Mesendoderm (in vitro differentiated cells): ENCODE data around the gene ALK.
A peak's percentile ranks its signal among the peaks of the same experiment; 100 is the strongest.

Source experiments
- DNase-seq: peaks from one replicate; pipeline ENCODE4 v3.0.0; 2013
- H2AK5ac ChIP-seq: 2 replicates; pipeline ENCODE4 v1.6.1; 2013; ENCODE audit warnings: low read length, inconsistent platforms
- H2BK120ac ChIP-seq: 2 replicates; pipeline ENCODE4 v1.6.1; 2013; ENCODE audit warnings: low read depth, mild to moderate bottlenecking, low read length, moderate library complexity, mixed read lengths
- H2BK15ac ChIP-seq: replicated peaks from 2 replicates; pipeline ENCODE4 v1.6.1; 2013; ENCODE audit warnings: low read depth, mild to moderate bottlenecking, moderate library complexity
- H2BK5ac ChIP-seq: 2 replicates; pipeline ENCODE4 v1.6.1; 2013; ENCODE audit warnings: low read length, inconsistent platforms
- H3K18ac ChIP-seq: 2 replicates; pipeline ENCODE4 v1.6.1; 2013; ENCODE audit warnings: mild to moderate bottlenecking, low read length, mixed read lengths
- H3K23ac ChIP-seq: one replicate; pipeline ENCODE4 v1.6.1; 2013; ENCODE audit warnings: low read length
- H3K27ac ChIP-seq: 2 replicates; pipeline ENCODE4 v1.5.1; 2013; ENCODE audit warnings: low read depth, mild to moderate bottlenecking, inconsistent platforms, low read length, moderate library complexity
- H3K27me3 ChIP-seq: 2 replicates; pipeline ENCODE4 v1.6.1; 2013; ENCODE audit warnings: low read length, control low read depth, mild to moderate bottlenecking, inconsistent platforms; ENCODE audit not compliant: insufficient read depth, poor library complexity
- H3K36me3 ChIP-seq: 2 replicates; pipeline ENCODE4 v1.6.1; 2013; ENCODE audit warnings: low read length, inconsistent platforms; ENCODE audit not compliant: control insufficient read depth, insufficient read depth
- H3K4ac ChIP-seq: one replicate; pipeline ENCODE4 v1.6.1; 2013; ENCODE audit warnings: low read depth, mild to moderate bottlenecking, low read length, moderate library complexity
- H3K4me1 ChIP-seq: 2 replicates; pipeline ENCODE4 v1.6.1; 2013; ENCODE audit warnings: low read depth, low read length, inconsistent platforms; ENCODE audit not compliant: control insufficient read depth
- H3K4me2 ChIP-seq: 2 replicates; pipeline ENCODE4 v1.6.1; 2013; ENCODE audit warnings: low read length
- H3K4me3 ChIP-seq: 2 replicates; pipeline ENCODE4 v1.5.1; 2013; ENCODE audit warnings: mild to moderate bottlenecking, low read length
- H3K56ac ChIP-seq: one replicate; pipeline ENCODE4 v1.6.1; 2013; ENCODE audit warnings: low read length
- H3K79me1 ChIP-seq: 2 replicates; pipeline ENCODE4 v1.6.1; 2013; ENCODE audit warnings: low read length, inconsistent platforms
- H3K79me2 ChIP-seq: 2 replicates; pipeline ENCODE4 v1.6.1; 2013; ENCODE audit warnings: mild to moderate bottlenecking, low read length; ENCODE audit not compliant: control insufficient read depth, insufficient read depth
- H3K9ac ChIP-seq: 2 replicates; pipeline ENCODE4 v1.6.1; 2013; ENCODE audit warnings: low read length, inconsistent platforms
- H4K5ac ChIP-seq: one replicate; pipeline ENCODE4 v1.6.1; 2013; ENCODE audit warnings: low read length
- H4K8ac ChIP-seq: one replicate; pipeline ENCODE4 v1.6.1; 2013; ENCODE audit warnings: low read depth, mild to moderate bottlenecking, control low read depth, low read length, moderate library complexity
- WGBS: extraction: QIAGEN DNeasy Blood & Tissue Kit; methylation state at CpG from one replicate; pipeline ENCODE4 v1.1.7; 2013; ENCODE audit warnings: low lambda C conversion rate, missing lambda C conversion rate; ENCODE audit not compliant: insufficient coverage; ENCODE audit errors: extremely low coverage; 5-methylcytosine and 5-hydroxymethylcytosine counted together

ALK gene

GRCh38 chr2:29591600-29591999 is 329.8 kb downstream of the ALK start:
- Histone ChIP-seq H4K5ac (no peak overlapping the region), H3K79me2 (no peaks in the 10 kb centered on the region), H3K4ac (no peak overlapping the region), H3K9ac (no peak overlapping the region), H2BK5ac (no peak overlapping the region), H2AK5ac (no peak overlapping the region), H3K4me1 (no peaks in the 10 kb centered on the region), H3K18ac (no peak overlapping the region), H3K56ac (no peak overlapping the region), H3K36me3 (no peaks in the 10 kb centered on the region), H3K4me2 (no peak overlapping the region), H2BK15ac (no peak overlapping the region), H4K8ac (no peak overlapping the region), H3K27ac (no peak overlapping the region), H3K27me3 (no peaks in the 10 kb centered on the region), H3K23ac (no peak overlapping the region), H3K79me1 (no peaks in the 10 kb centered on the region), H3K4me3 (no peak overlapping the region), H2BK120ac (no peak overlapping the region)
- no peak for DNase-seq
- no CpG with 5 or more reads among the region's 10 CpGs for WGBS

DNA sequence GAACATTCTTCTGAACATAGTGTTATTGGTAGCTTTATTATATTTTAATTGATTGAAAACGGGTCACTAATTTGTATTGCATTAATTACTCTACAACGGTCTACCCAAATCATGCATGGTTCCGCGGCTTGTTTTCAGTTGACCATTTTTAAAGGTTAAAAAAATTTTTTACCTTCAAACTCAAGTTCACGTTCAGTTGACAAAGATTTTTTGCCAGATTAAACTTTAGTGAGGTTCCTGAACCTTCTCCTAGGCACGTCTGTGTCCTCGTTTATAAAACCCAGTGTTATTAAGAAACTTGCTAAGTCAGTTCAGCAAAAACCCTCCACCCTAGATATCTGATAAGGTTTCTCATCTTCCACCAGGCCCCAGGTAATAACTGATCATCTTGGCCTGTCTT is 331.2 kb downstream of the ALK start:
- no peak overlapping the region for H3K4ac ChIP-seq
- no peak overlapping the region for H3K4me3 ChIP-seq
- H3K18ac ChIP-seq, result no peak overlapping the region
- H2BK5ac ChIP-seq, result no peak overlapping the region
- DNase-seq, result no peak
- H3K27ac ChIP-seq, result no peak overlapping the region
- H3K4me2 ChIP-seq, result no peak overlapping the region
- no peak overlapping the region for H4K8ac ChIP-seq
- no peak overlapping the region for H4K5ac ChIP-seq
- no peak overlapping the region for H2BK15ac ChIP-seq
- no peak overlapping the region for H3K9ac ChIP-seq
- no peaks in the 10 kb centered on the region for H3K79me1 ChIP-seq
- H2BK120ac ChIP-seq, result no peak overlapping the region
- H3K56ac ChIP-seq, result no peak overlapping the region
- no peaks in the 10 kb centered on the region for H3K27me3 ChIP-seq
- no peaks in the 10 kb centered on the region for H3K79me2 ChIP-seq
- no peaks in the 10 kb centered on the region for H3K4me1 ChIP-seq
- H2AK5ac ChIP-seq, result no peak overlapping the region
- no CpG with 5 or more reads among the region's 7 CpGs for WGBS
- H3K23ac ChIP-seq, result no peak overlapping the region
- H3K36me3 ChIP-seq, result no peaks in the 10 kb centered on the region

DNA sequence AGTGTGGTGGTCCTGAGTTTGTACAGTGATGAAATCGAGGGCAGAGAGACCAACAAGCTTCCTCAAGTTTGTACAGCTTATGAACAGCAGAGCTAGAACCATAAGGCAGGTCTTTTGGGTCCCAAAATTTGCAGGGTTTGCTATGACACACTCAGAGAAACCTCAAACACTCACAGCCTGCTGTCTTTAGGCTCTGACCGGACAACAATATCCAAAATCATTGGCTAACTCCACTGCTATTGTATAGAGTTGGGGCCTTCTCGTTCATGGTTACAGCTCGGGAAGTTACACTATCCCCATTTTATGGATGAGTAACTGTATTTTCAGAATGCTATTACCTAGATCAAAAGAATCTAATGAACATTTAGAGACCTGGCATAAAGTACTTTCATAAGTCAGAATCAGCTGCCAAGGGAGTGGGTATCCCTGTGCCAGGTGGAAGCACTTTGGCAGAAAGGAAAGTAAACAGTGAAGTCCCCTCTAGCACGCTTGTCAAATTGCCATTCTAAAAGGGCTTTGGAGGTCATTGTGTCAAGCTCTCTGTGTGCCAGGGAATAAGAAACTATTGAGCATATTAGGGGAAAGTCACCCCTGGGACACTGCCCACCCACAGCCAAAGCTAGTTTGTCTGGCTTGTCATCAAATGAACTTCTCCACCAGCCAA is 331.8 kb downstream of the ALK start:
- Histone ChIP-seq H2AK5ac (no peak overlapping the region), H3K4me1 (no peaks in the 10 kb centered on the region), H3K4me2 (no peak overlapping the region), H4K5ac (no peak overlapping the region), H3K9ac (no peak overlapping the region), H2BK15ac (no peak overlapping the region), H2BK120ac (no peak overlapping the region), H3K36me3 (no peaks in the 10 kb centered on the region), H3K79me1 (no peaks in the 10 kb centered on the region), H3K27ac (no peak overlapping the region), H4K8ac (no peak overlapping the region), H2BK5ac (no peak overlapping the region), H3K18ac (no peak overlapping the region), H3K4ac (no peak overlapping the region), H3K79me2 (no peaks in the 10 kb centered on the region), H3K56ac (no peak overlapping the region), H3K27me3 (no peaks in the 10 kb centered on the region), H3K23ac (no peak overlapping the region), H3K4me3 (no peak overlapping the region)
- no CpG with 5 or more reads among the region's 5 CpGs for WGBS
- DNase-seq, result no peak

DNA sequence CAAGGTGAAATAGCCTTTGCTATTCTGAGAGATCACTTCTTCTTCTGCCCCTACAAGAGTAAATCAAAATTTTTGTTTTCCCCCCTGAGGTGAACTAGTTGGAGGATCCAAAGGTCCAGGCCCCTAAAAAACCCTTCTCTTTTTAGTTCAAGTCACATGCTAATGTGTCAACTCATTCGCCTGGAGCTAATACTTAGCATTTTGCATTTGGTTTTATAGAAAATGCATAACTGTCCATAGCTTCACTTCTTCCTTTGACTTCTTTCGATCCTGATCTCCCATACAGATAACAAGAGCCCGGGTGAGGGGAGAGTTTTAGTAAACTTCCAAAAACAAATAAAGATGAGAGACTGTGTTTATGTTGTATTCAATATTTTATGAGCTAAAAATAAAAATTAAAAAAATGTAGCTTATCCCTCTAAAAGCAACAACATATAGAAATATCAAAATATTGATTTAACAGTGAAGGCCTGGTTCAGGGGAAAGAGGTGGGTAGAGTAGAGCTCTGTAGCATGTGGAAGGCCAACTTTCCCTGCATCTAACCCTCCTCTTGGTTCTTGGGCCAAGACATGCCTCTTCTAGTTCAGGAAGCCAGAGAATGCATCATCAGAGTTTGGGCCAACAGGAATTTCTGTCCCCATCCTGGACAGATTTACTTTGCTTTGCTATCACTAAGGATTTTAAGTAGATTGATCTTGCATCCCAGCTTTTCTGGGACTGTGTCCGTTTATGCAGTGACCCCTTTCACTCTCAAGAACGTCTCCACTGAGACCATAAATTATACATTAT is 333.8 kb downstream of the ALK start:
- no peak overlapping the region for H2AK5ac ChIP-seq
- H2BK120ac ChIP-seq, result no peak overlapping the region
- no peak overlapping the region for H4K8ac ChIP-seq
- no peak overlapping the region for H2BK15ac ChIP-seq
- H2BK5ac ChIP-seq, result no peak overlapping the region
- no peak overlapping the region for H3K23ac ChIP-seq
- no peak for DNase-seq
- H3K56ac ChIP-seq, result no peak overlapping the region
- no peak overlapping the region for H3K4me3 ChIP-seq
- no peak overlapping the region for H3K18ac ChIP-seq
- H3K79me1 ChIP-seq, result no peaks in the 10 kb centered on the region
- WGBS, result no CpG with 5 or more reads among the region's 5 CpGs
- H3K27me3 ChIP-seq, result no peaks in the 10 kb centered on the region
- H3K4me1 ChIP-seq, result no peaks in the 10 kb centered on the region
- H3K36me3 ChIP-seq, result no peaks in the 10 kb centered on the region
- H4K5ac ChIP-seq, result no peak overlapping the region
- no peak overlapping the region for H3K4me2 ChIP-seq
- no peaks in the 10 kb centered on the region for H3K79me2 ChIP-seq
- no peak overlapping the region for H3K27ac ChIP-seq
- no peak overlapping the region for H3K4ac ChIP-seq
- no peak overlapping the region for H3K9ac ChIP-seq

DNA sequence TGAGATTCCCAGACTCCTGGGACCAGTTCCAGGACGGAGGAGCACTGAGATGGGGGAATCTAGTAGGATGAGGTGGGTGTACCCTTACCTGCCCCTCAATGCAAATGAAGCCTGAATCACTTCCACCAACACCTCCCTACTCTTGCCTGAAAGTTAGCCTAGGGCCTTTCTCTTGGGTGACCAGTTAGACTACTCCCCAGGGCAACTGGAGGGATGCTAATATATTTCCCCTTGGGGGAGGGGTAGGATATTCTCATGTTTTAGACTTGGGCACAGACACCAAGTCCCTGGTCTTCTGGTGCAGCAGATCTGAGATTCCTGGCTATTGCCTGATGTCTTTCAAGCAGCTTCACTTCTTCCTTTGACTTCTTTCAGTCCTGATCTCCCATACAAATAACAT is 334.5 kb downstream of the ALK start:
- H3K18ac ChIP-seq, result no peak overlapping the region
- H3K56ac ChIP-seq, result no peak overlapping the region
- no peak overlapping the region for H3K4ac ChIP-seq
- no peak overlapping the region for H2BK120ac ChIP-seq
- no peak overlapping the region for H4K8ac ChIP-seq
- no peak overlapping the region for H3K9ac ChIP-seq
- no peak overlapping the region for H2BK5ac ChIP-seq
- H3K36me3 ChIP-seq, result no peaks in the 10 kb centered on the region
- H3K79me1 ChIP-seq, result no peaks in the 10 kb centered on the region
- H3K27me3 ChIP-seq, result no peaks in the 10 kb centered on the region
- H2AK5ac ChIP-seq, result no peak overlapping the region
- no peak overlapping the region for H3K4me3 ChIP-seq
- no peak overlapping the region for H4K5ac ChIP-seq
- WGBS, result no CpG with 5 or more reads among the region's 1 CpG
- H3K4me2 ChIP-seq, result no peak overlapping the region
- no peak overlapping the region for H3K23ac ChIP-seq
- peak; percentile 4 for DNase-seq
- H3K4me1 ChIP-seq, result no peaks in the 10 kb centered on the region
- H3K79me2 ChIP-seq, result no peaks in the 10 kb centered on the region
- no peak overlapping the region for H2BK15ac ChIP-seq
- no peak overlapping the region for H3K27ac ChIP-seq
